ENCODE results near the gene KANK4. TPM values are rescaled to one million over a fixed set of nuclear protein-coding genes. Genes with fewer than 3 reads are reported as not detected.

KANK4 gene
- 0.22 and 0.23 TPM in 2 replicates for total RNA-seq (2021; fragmentation: NEBNext Ultra II Directional; extraction: Animal tissue kit (Norgen Biotek cat#: 25700))
- polyA plus RNA-seq (2011; rRNA removed), result 0.26 and 0.28 TPM in 2 replicates
- polyA plus RNA-seq (2011; cell fraction: cytosol; rRNA removed), result 0.34 TPM
- polyA plus RNA-seq (2011; cell fraction: nucleus; rRNA removed), result 0.31 TPM
- 0.25 to 0.51 TPM (median 0.26 TPM) in 4 replicates for polyA plus RNA-seq (2012, experiment 1 of 2)
- polyA plus RNA-seq (2012, experiment 2 of 2), result 0.20 TPM
- 0.22 TPM for polyA plus RNA-seq (2013, experiment 1 of 2)
- polyA plus RNA-seq (2013, experiment 2 of 2), result 0.11 TPM
- 0.69 and 0.95 TPM in 2 replicates for polyA minus RNA-seq (2011; rRNA and poly(A)+ RNA removed)
- polyA minus RNA-seq (2011; cell fraction: cytosol; rRNA and poly(A)+ RNA removed), result 0.37 TPM
- polyA minus RNA-seq (2011; cell fraction: nucleus; rRNA and poly(A)+ RNA removed), result 0.40 TPM
- long read RNA-seq, experiment 1, result 0 reads
- long read RNA-seq, experiment 2, result 0 reads

- no peak within 1 kb of the TSS for H4K5ac ChIP-seq (ENCODE audit: insufficient read length, low read depth, low read length)
- H4K8ac ChIP-seq (ENCODE audit: extremely low read depth, insufficient read depth, low read length), result peak within 1 kb of the TSS; percentile 29; the same call in 1 of the 2 replicates
- WGBS, 2 experiments (ENCODE audit: extremely low coverage in 1 of 2, insufficient coverage in 1 of 2, insufficient read length in 1 of 2, insufficient replicate concordance in 2 of 2, low coverage in 1 of 2, low lambda C conversion rate in 2 of 2, missing lambda C conversion rate in 1 of 2), result 4% methylated on average over 54 of the region's 84 CpGs; no CpG with 5 or more reads in 1 of the 2 experiments
- ChIA-PET CTCF (ENCODE audit: partially characterized antibody) (interaction anchor here (0.7 to 1.6 kb wide), 11 partner anchors 11 to 73 kb away, joined by 3 to 6 read pairs (median 3); no protein-coding TSS in a partner anchor), POLR2A (ENCODE audit: partially characterized antibody) (interaction anchor here (0.6 to 1.5 kb wide), 8 partner anchors 11 to 120 kb away, joined by 3 to 12 read pairs (median 4); no protein-coding TSS in a partner anchor)
- no peaks in the 10 kb centered on the region for H3K79me2 ChIP-seq (ENCODE audit: control insufficient read depth in 1 of 2, insufficient read depth in 2 of 2, low read length in 2 of 2)
- H4K91ac ChIP-seq (replicated peaks; ENCODE audit: insufficient read length, low read length), result no peak within 1 kb of the TSS
- H2AFZ ChIP-seq (ENCODE audit: low read length), result peak within 1 kb of the TSS; percentile 39; the same call in 1 of the 2 replicates
- H2AK5ac ChIP-seq (ENCODE audit: low read depth, low read length), result no peak within 1 kb of the TSS; the same call in 1 of the 2 replicates
- H2BK120ac ChIP-seq (replicated peaks; ENCODE audit: low read depth, low read length), result no peak within 1 kb of the TSS
- no peak within 1 kb of the TSS for H3K27ac ChIP-seq (ENCODE audit: low read depth, low read length)
- H4K20me1 ChIP-seq (replicated peaks in 1 of 2; ENCODE audit: control insufficient read depth in 1 of 2, insufficient read depth in 2 of 2, low read length in 2 of 2), result peaks cover 0 to 2% of the 10 kb centered on the region in 2 experiments
- H3K4me2 ChIP-seq (ENCODE audit: insufficient read depth in 1 of 2, low read depth in 2 of 2, low read length in 2 of 2), result peak within 1 kb of the TSS; percentile 70 to 88
- no peak within 1 kb of the TSS; the same call in 1 of the 2 replicates for H3K18ac ChIP-seq (ENCODE audit: extremely low read depth, low read length)
- no peak within 1 kb of the TSS for H3K23ac ChIP-seq (ENCODE audit: insufficient read length)
- H3K4me1 ChIP-seq (replicated peaks in 1 of 4; ENCODE audit: control insufficient read depth in 3 of 4, insufficient read depth in 4 of 4, low read length in 3 of 4), result no peaks in the 10 kb centered on the region; a peak in 1 of 7 replicates
- H3K4me3 ChIP-seq (ENCODE audit: extremely low read depth in 1 of 4, insufficient read depth in 2 of 4, low read depth in 3 of 4, low read length in 4 of 4), result peak within 1 kb of the TSS; percentile 47 to 78 (median 66)
- no peaks in the 10 kb centered on the region; a peak in 1 of 4 replicates for H3K9me3 ChIP-seq (ENCODE audit: insufficient read depth in 2 of 2, low read depth in 1 of 2, low read length in 1 of 2)
- peaks cover 13% of the 10 kb centered on the region for H3K23me2 ChIP-seq (ENCODE audit: low read depth, low read length)
- H2BK12ac ChIP-seq (ENCODE audit: low read depth, low read length), result no peak within 1 kb of the TSS; the same call in 1 of the 2 replicates
- H2BK20ac ChIP-seq (ENCODE audit: low read length), result no peak within 1 kb of the TSS
- H3K79me1 ChIP-seq (ENCODE audit: low read depth, low read length), result no peaks in the 10 kb centered on the region
- H3K36me3 ChIP-seq (ENCODE audit: control insufficient read depth in 2 of 4, insufficient read depth in 4 of 4, low read length in 3 of 4), result no peaks in the 10 kb centered on the region
- FAIRE-seq, result no peak
- H3K9ac ChIP-seq (replicated peaks in 1 of 4; ENCODE audit: extremely low read depth in 1 of 4, low read depth in 3 of 4, low read length in 3 of 4), result peak within 1 kb of the TSS in 1 of 4 experiments; percentile 13; a peak in 2 of 7 replicates
- no peak within 1 kb of the TSS for H3K14ac ChIP-seq (ENCODE audit: insufficient read length)
- H3K56ac ChIP-seq (replicated peaks; ENCODE audit: insufficient read length, low read depth, low read length), result no peak within 1 kb of the TSS
- peaks cover 24 to 45% (median 38%) of the 10 kb centered on the region in 4 experiments for H3K27me3 ChIP-seq (replicated peaks in 1 of 4; ENCODE audit: control insufficient read depth in 3 of 4, extremely low read depth in 1 of 4, insufficient read depth in 3 of 4, low read length in 3 of 4)
- peak in 1 of 2 experiments; percentile 78 for DNase-seq (ENCODE audit: low read depth in 1 of 2, low spot score in 2 of 2)
- H2BK15ac ChIP-seq (ENCODE audit: low read length), result no peak within 1 kb of the TSS; the same call in 1 of the 2 replicates
- H2BK5ac ChIP-seq (ENCODE audit: low read depth, low read length), result no peak within 1 kb of the TSS
- H3K4ac ChIP-seq (replicated peaks; ENCODE audit: insufficient read length, low read depth, low read length), result no peak within 1 kb of the TSS
- TF ChIP-seq KDM4A (IDR thresholded peaks at IDR 0.05; ENCODE audit: low read depth, low read length, severe bottlenecking) (peak; percentile 99), CBX8 (IDR thresholded peaks at IDR 0.05; ENCODE audit: borderline replicate concordance, low read depth, low read length) (no peak), RXRA (IDR thresholded peaks at IDR 0.05; ENCODE audit: insufficient read depth, low read depth, low read length) (no peak), POLR2AphosphoS5 (IDR thresholded peaks at IDR 0.05; ENCODE audit: low read depth, low read length) (no peak), KDM1A (IDR thresholded peaks at IDR 0.05; ENCODE audit: borderline replicate concordance, low read length) (no peak), RFX5 (IDR thresholded peaks at IDR 0.05; ENCODE audit: borderline replicate concordance, low read depth, low read length) (no peak)
Measured at GRCh38 chr1:62318756-62319544, at the start of gene KANK4. TSS of gene KANK4 (minus strand) at chr1:62319434. CDS start at chr1:62281564, 37,870 bp downstream.

All from H1 (cell line).